ENCODE measurements around the gene KRTAP4-12.

GRCh38 chr17:41153856-41154255 lies 29.9 kb upstream of the KRTAP4-12 start:
- TF ChIP-seq CTCF (IDR thresholded peaks at IDR 0.05) (no peak), POLR2A (IDR thresholded peaks at IDR 0.05) (no peak), POLR2AphosphoS5 (IDR thresholded peaks at IDR 0.05) (no peak)
